ENCODE results near the gene CARD19. TPM values are rescaled to one million over a fixed set of nuclear protein-coding genes. Genes with fewer than 3 reads are reported as not detected.

The CARD19 gene
- total and polyA plus RNA-seq, 9 of the 15 experiments (the other 6 are each of a cell fraction or from before 2014, with no cell fraction given): 0.90 to 34.9 (median 14.6) TPM

DNA sequence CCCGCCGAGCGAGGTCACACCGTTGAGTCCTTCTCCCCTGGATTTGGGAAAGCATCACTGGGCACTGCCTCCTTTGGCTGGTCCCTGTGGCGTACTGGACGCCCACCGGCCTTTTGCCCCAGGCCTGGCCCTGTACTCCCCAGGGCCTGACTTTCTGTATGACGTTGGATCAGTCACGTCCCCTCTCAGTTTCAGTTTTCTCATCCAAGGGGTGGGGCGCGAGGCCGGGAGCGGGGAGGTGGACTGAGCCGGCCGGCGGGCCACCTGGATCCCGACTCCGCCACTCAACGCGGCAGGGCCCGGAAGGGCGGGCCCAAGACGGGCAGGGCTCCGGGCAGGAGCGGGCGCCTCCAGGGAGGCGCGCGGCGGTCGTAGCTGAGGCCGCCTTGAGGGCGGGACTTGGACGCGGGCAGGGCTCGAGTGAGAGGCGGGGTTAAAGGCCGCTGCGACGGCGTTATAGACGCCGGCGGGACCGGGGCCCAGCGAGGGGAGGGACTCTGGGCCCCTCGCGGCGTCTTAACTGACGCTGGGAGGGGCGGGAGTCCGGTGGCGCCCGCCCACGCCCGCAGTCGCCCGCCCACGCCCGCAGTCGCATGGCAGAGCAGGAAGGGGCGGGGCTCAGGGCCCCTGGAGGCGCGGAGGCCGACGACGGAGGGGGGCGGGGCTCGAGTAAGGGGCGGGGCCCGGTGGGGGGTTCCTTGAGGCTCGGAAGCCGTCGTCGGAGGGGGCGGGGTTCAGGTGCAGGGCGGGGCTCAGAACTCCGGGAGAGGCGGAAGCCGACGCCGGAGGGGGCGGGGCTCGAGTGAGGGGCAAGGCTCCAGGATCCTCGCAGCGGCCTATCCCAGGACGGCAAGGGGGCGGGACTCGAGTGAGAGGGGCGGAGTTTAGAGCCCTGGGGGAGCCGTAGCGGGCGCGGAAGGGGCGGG lies 549 bp upstream of the CARD19 start (continued):
- TF ChIP-seq, protein P1, sequence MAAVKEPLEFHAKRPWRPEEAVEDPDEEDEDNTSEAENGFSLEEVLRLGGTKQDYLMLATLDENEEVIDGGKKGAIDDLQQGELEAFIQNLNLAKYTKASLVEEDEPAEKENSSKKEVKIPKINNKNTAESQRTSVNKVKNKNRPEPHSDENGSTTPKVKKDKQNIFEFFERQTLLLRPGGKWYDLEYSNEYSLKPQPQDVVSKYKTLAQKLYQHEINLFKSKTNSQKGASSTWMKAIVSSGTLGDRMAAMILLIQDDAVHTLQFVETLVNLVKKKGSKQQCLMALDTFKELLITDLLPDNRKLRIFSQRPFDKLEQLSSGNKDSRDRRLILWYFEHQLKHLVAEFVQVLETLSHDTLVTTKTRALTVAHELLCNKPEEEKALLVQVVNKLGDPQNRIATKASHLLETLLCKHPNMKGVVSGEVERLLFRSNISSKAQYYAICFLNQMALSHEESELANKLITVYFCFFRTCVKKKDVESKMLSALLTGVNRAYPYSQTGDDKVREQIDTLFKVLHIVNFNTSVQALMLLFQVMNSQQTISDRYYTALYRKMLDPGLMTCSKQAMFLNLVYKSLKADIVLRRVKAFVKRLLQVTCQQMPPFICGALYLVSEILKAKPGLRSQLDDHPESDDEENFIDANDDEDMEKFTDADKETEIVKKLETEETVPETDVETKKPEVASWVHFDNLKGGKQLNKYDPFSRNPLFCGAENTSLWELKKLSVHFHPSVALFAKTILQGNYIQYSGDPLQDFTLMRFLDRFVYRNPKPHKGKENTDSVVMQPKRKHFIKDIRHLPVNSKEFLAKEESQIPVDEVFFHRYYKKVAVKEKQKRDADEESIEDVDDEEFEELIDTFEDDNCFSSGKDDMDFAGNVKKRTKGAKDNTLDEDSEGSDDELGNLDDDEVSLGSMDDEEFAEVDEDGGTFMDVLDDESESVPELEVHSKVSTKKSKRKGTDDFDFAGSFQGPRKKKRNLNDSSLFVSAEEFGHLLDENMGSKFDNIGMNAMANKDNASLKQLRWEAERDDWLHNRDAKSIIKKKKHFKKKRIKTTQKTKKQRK (IDR thresholded peaks at IDR 0.05; ENCODE audit: borderline replicate concordance, low read depth, low read length): no peak
- peak; percentile 29; the same call in 1 of the 2 replicates for TF ChIP-seq JUN (IDR thresholded peaks at IDR 0.05; ENCODE audit: borderline replicate concordance, low read depth, low read length)
- no peak for TF ChIP-seq JUN (CRISPR knock-in tag; IDR thresholded peaks at IDR 0.05; ENCODE audit: borderline replicate concordance)
- TF ChIP-seq KLF13 (tag; IDR thresholded peaks at IDR 0.05; ENCODE audit: borderline replicate concordance, low read depth): peak; percentile 39; the same call in 1 of the 2 replicates
- TF ChIP-seq PML (IDR thresholded peaks at IDR 0.05; ENCODE audit: low read length): peak; percentile 50; the same call in 1 of the 2 replicates
- peak; percentile 87 for TF ChIP-seq RB1 (IDR thresholded peaks at IDR 0.05; ENCODE audit: low read depth)
- peak; percentile 73; the same call in 1 of the 2 replicates for TF ChIP-seq ZNF76 (CRISPR knock-in tag; IDR thresholded peaks at IDR 0.05; ENCODE audit: borderline replicate concordance)
- no peak for TF ChIP-seq THRAP3 (IDR thresholded peaks at IDR 0.05; ENCODE audit: borderline replicate concordance)
- peak; percentile 98 for TF ChIP-seq ZFX (CRISPR knock-in tag; IDR thresholded peaks at IDR 0.05)
- TF ChIP-seq RBM39 (optimal IDR thresholded peaks at IDR 0.05; ENCODE audit: low read depth, low read length): no peak
- 0 out of 2 replicates have a peak, but pooled peaks have one; percentile 81 for TF ChIP-seq SRSF3 (IDR thresholded peaks at IDR 0.05; ENCODE audit: insufficient read depth, low read length)
- peak; percentile 97 for TF ChIP-seq POLR2G (IDR thresholded peaks at IDR 0.05; ENCODE audit: low read depth, low read length)
- peak; percentile 91 for TF ChIP-seq NFRKB (IDR thresholded peaks at IDR 0.05; ENCODE audit: low read depth)
- TF ChIP-seq, protein P2, sequence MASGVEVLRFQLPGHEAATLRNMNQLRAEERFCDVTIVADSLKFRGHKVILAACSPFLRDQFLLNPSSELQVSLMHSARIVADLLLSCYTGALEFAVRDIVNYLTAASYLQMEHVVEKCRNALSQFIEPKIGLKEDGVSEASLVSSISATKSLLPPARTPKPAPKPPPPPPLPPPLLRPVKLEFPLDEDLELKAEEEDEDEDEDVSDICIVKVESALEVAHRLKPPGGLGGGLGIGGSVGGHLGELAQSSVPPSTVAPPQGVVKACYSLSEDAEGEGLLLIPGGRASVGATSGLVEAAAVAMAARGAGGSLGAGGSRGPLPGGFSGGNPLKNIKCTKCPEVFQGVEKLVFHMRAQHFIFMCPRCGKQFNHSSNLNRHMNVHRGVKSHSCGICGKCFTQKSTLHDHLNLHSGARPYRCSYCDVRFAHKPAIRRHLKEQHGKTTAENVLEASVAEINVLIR (CRISPR knock-in tag; IDR thresholded peaks at IDR 0.05): no peak
- no peak for TF ChIP-seq GTF2A2 (tag; IDR thresholded peaks at IDR 0.05)
- TF ChIP-seq ZNF766 (CRISPR knock-in tag; conservative IDR thresholded peaks at IDR 0.05): no peak
- no peak for TF ChIP-seq TSC22D4 (tag; IDR thresholded peaks at IDR 0.05)
- peak; percentile 42; the same call in 1 of the 2 replicates for TF ChIP-seq ATF7 (IDR thresholded peaks at IDR 0.05)
- no peak for TF ChIP-seq PPARD (CRISPR knock-in tag; IDR thresholded peaks at IDR 0.05)
- TF ChIP-seq TAF15 (IDR thresholded peaks at IDR 0.05; ENCODE audit: low read depth, low read length): no peak
- TF ChIP-seq SIX5 (IDR thresholded peaks at IDR 0.05; ENCODE audit: borderline replicate concordance in 1 of 2, insufficient read depth in 1 of 2, low read depth in 1 of 2, low read length in 2 of 2): no peak
- TF ChIP-seq, protein P3, sequence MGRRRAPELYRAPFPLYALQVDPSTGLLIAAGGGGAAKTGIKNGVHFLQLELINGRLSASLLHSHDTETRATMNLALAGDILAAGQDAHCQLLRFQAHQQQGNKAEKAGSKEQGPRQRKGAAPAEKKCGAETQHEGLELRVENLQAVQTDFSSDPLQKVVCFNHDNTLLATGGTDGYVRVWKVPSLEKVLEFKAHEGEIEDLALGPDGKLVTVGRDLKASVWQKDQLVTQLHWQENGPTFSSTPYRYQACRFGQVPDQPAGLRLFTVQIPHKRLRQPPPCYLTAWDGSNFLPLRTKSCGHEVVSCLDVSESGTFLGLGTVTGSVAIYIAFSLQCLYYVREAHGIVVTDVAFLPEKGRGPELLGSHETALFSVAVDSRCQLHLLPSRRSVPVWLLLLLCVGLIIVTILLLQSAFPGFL (CRISPR knock-in tag; IDR thresholded peaks at IDR 0.05): 0 out of 2 replicates have a peak, but pooled peaks have one; percentile 29

Measured in K562 (cell line).